GM18508 (cell line): ENCODE results near the gene SLC15A1.

Experiments
- ATAC-seq: cut with Tn5 transposase; IDR thresholded peaks from one replicate; pipeline ENCODE4 v1.9.1; 2021; ENCODE audit warnings: moderate number of reproducible peaks; ENCODE audit not compliant: insufficient read depth, unreplicated experiment

The SLC15A1 gene

GRCh38 chr13:98781470-98781869 lies 29.0 kb upstream of the SLC15A1 start:
- no peak for ATAC-seq

GRCh38 chr13:98781045-98781444 lies 28.6 kb upstream of the SLC15A1 start:
- no peak for ATAC-seq

- ATAC-seq, result no peak
Measured at GRCh38 chr13:98780451-98780850, 28.0 kb upstream of the SLC15A1 start.

- ATAC-seq, result no peak
Measured at GRCh38 chr13:98779695-98780094, 27.2 kb upstream of the SLC15A1 start.

GRCh38 chr13:98778749-98779148 lies 26.3 kb upstream of the SLC15A1 start:
- no peak for ATAC-seq

- ATAC-seq, result no peak
Measured at GRCh38 chr13:98776644-98777043, 24.2 kb upstream of the SLC15A1 start.

GRCh38 chr13:98775844-98776598 lies 23.5 kb upstream of the SLC15A1 start:
- ATAC-seq, result no peak

GRCh38 chr13:98775386-98775785 lies 22.9 kb upstream of the SLC15A1 start:
- ATAC-seq, result no peak

GRCh38 chr13:98774776-98775175 lies 22.3 kb upstream of the SLC15A1 start:
- ATAC-seq, result no peak

GRCh38 chr13:98773921-98774320 lies 21.4 kb upstream of the SLC15A1 start:
- no peak for ATAC-seq

GRCh38 chr13:98772794-98773452 lies 20.5 kb upstream of the SLC15A1 start:
- ATAC-seq, result no peak

- no peak for ATAC-seq
Measured at GRCh38 chr13:98771838-98772611, 19.6 kb upstream of the SLC15A1 start.

- no peak for ATAC-seq
Measured at GRCh38 chr13:98769736-98770135, 17.3 kb upstream of the SLC15A1 start.

- no peak for ATAC-seq
Measured at GRCh38 chr13:98768522-98768921, 16.1 kb upstream of the SLC15A1 start.

- ATAC-seq, result no peak
Measured at GRCh38 chr13:98766697-98767096, 14.2 kb upstream of the SLC15A1 start.

GRCh38 chr13:98765996-98766519 lies 13.6 kb upstream of the SLC15A1 start:
- ATAC-seq, result no peak

- ATAC-seq, result no peak
Measured at GRCh38 chr13:98761986-98762616, 9.6 kb upstream of the SLC15A1 start.

GRCh38 chr13:98761126-98761985 lies 8.9 kb upstream of the SLC15A1 start:
- no peak for ATAC-seq

- ATAC-seq, result no peak
Measured at GRCh38 chr13:98755729-98756128, 3.3 kb upstream of the SLC15A1 start.

GRCh38 chr13:98755116-98755515 lies 2.6 kb upstream of the SLC15A1 start:
- ATAC-seq, result no peak
